HEK293 (cell line): ENCODE data around the gene KCNQ4.

Source experiments
- CTCF ChIA-PET: fragments of 350-600 bp; formaldehyde crosslinking; extraction: SDS; loops from one replicate; lab custom pipeline; 2021; ENCODE audit warnings: antibody characterized with exemption; lab: Yijun Ruan, JAX
- POLR2A ChIA-PET: fragments of 300-600 bp; formaldehyde crosslinking; extraction: SDS; loops from one replicate; lab custom pipeline; 2020; ENCODE audit warnings: antibody characterized with exemption, inconsistent platforms; lab: Yijun Ruan, JAX
- H3K27ac ChIP-seq: fragments of 200-500 bp; sonication (Bioruptor generic); 2 replicates; pipeline ENCODE4 v1.5.1; 2014; ENCODE audit warnings: low read depth, low read length, control low read depth, inconsistent platforms; ENCODE audit errors: extremely low read depth
- H3K36me3 ChIP-seq, 2 experiments: fragments of 200-500 bp in 1 of 2; sonication (Bioruptor generic) in 1 of 2; 1 replicate in 1 of 2; 2 replicates in 1 of 2; pipeline ENCODE4 v1.5.1; 2014 to 2017; ENCODE audit warnings: inconsistent platforms in 2 of 2, low read length in 2 of 2; ENCODE audit not compliant: control insufficient read depth in 2 of 2, insufficient read depth in 1 of 2
- H3K4me1 ChIP-seq: fragments of 200-500 bp; sonication (Bioruptor generic); 2 replicates; pipeline ENCODE4 v1.5.1; 2014; ENCODE audit warnings: mild to moderate bottlenecking, low read length, inconsistent platforms; ENCODE audit not compliant: control insufficient read depth, insufficient read depth
- H3K4me3 ChIP-seq: 2 replicates; pipeline ENCODE4 v1.5.1; 2011; ENCODE audit warnings: low read depth, mild to moderate bottlenecking, control low read depth, low read length, moderate library complexity
- H3K9me3 ChIP-seq: fragments of 200-500 bp; sonication (Bioruptor generic); 2 replicates; pipeline ENCODE4 v1.5.1; 2014; ENCODE audit warnings: low read depth, low read length, inconsistent platforms; ENCODE audit not compliant: control insufficient read depth, insufficient read depth
- EGR2 ChIP-seq: fragments of 450-650 bp; formaldehyde crosslinking; IDR thresholded peaks from 2 replicates; pipeline ENCODE4 v1.5.1; 2016; ENCODE audit warnings: low read depth, missing biosample characterization, missing genetic modification characterization
- ELK4 ChIP-seq: IDR thresholded peaks from 2 replicates; pipeline ENCODE4 v1.6.1; 2011; ENCODE audit warnings: mild to moderate bottlenecking, low read depth, low read length, borderline replicate concordance
- GFI1B ChIP-seq: fragments of 450-650 bp; formaldehyde crosslinking; IDR thresholded peaks from 2 replicates; pipeline ENCODE4 v1.5.1; 2016; ENCODE audit warnings: missing biosample characterization, missing genetic modification characterization
- KLF10 ChIP-seq: fragments of 450-650 bp; IDR thresholded peaks from 2 replicates; pipeline ENCODE4 v1.5.1; 2018; ENCODE audit warnings: missing biosample characterization, mild to moderate bottlenecking, missing genetic modification characterization
- OVOL3 ChIP-seq: fragments of 450-650 bp; formaldehyde crosslinking; IDR thresholded peaks from 2 replicates; pipeline ENCODE4 v1.5.1; 2016; ENCODE audit warnings: missing biosample characterization, missing genetic modification characterization
- PRDM4 ChIP-seq: fragments of 450-650 bp; formaldehyde crosslinking; IDR thresholded peaks from 2 replicates; pipeline ENCODE4 v1.5.1; 2017; ENCODE audit warnings: missing biosample characterization, missing genetic modification characterization
- SETDB1 ChIP-seq: IDR thresholded peaks from one replicate; pipeline ENCODE4 v1.6.1; 2017; ENCODE audit warnings: mild to moderate bottlenecking, low read length, moderate library complexity, mixed read lengths; ENCODE audit not compliant: insufficient read length
- YY1 ChIP-seq: fragments of 450-650 bp; formaldehyde crosslinking; IDR thresholded peaks from 2 replicates; pipeline ENCODE4 v1.5.1; 2018; ENCODE audit warnings: missing biosample characterization, missing genetic modification characterization
- ZFHX2 ChIP-seq: fragments of 450-650 bp; formaldehyde crosslinking; conservative IDR thresholded peaks from 2 replicates; pipeline ENCODE4 v1.5.1; 2016; ENCODE audit warnings: missing biosample characterization, missing genetic modification characterization
- ZNF157 ChIP-seq: fragments of 450-650 bp; formaldehyde crosslinking; IDR thresholded peaks from 2 replicates; pipeline ENCODE4 v1.5.1; 2016; ENCODE audit warnings: missing biosample characterization, missing genetic modification characterization
- ZNF184 ChIP-seq: fragments of 450-650 bp; IDR thresholded peaks from 2 replicates; pipeline ENCODE4 v1.5.1; 2018; ENCODE audit warnings: missing biosample characterization, mild to moderate bottlenecking, missing genetic modification characterization
- ZNF202 ChIP-seq: fragments of 450-650 bp; formaldehyde crosslinking; IDR thresholded peaks from 2 replicates; pipeline ENCODE4 v1.5.1; 2016; ENCODE audit warnings: missing biosample characterization, missing genetic modification characterization, borderline replicate concordance
- ZNF354C ChIP-seq: fragments of 450-650 bp; formaldehyde crosslinking; IDR thresholded peaks from 2 replicates; pipeline ENCODE4 v1.5.1; 2016; ENCODE audit warnings: missing biosample characterization, missing genetic modification characterization, low read depth, borderline replicate concordance
- ZNF366 ChIP-seq: fragments of 450-650 bp; formaldehyde crosslinking; conservative IDR thresholded peaks from 2 replicates; pipeline ENCODE4 v1.5.1; 2016; ENCODE audit warnings: missing biosample characterization, missing genetic modification characterization
- ZNF558 ChIP-seq: fragments of 450-650 bp; formaldehyde crosslinking; IDR thresholded peaks from 2 replicates; pipeline ENCODE4 v1.5.1; 2016; ENCODE audit warnings: missing biosample characterization, missing genetic modification characterization
- ZNF571 ChIP-seq: fragments of 450-650 bp; formaldehyde crosslinking; IDR thresholded peaks from 2 replicates; pipeline ENCODE4 v1.5.0; 2017; ENCODE audit warnings: missing biosample characterization, missing genetic modification characterization
- TF ChIP-seq, protein P1 (sequence below): fragments of 450-650 bp; formaldehyde crosslinking; conservative IDR thresholded peaks from 2 replicates; pipeline ENCODE4 v1.5.1; 2016; ENCODE audit warnings: low read depth, missing biosample characterization, missing genetic modification characterization

Gene KCNQ4

DNA sequence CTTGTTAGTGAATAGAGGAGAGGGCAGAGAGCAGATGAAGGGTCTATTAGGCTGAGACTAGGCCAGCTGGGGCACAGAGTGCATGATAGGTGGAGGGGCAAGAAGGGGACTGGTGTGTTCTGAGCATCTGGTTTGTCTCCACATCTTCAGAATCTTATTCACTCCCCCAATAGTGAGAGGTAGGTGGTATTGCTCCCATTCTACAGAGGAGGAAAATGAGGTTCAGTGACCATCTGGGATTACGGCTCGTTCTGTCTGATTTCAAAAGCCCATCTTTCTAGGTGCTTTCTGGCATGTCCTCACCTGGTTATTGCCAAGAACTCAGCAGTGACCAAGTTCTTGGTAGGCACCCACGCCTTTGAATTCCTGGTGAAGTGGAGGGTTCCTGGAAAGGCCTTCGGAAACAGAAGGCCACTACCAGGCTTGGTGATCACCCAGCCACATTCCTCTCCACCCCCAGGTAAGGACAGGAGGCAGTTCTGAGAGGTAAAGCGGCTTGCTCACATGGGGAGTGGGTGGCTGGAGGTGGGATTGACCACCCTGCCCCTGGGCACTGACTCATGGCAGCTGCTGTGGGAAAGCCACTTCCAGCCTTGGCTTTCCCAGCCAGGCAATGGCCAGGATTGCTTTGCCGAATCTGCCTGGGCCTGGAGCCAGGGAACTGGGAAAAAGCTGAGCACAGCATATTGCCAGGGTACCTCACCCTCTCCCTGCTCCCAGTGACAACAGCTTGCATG is 97.4 kb downstream of the KCNQ4 start:
- no peak overlapping the region for H3K4me3 ChIP-seq
- H3K27ac ChIP-seq: no peak overlapping the region
- no peaks in the 10 kb centered on the region for H3K36me3 ChIP-seq
- no peak for TF ChIP-seq OVOL3 (tag by site-specific recombination)
- peak; percentile 76 for TF ChIP-seq EGR2 (tag by site-specific recombination)
- peak; percentile 60 for TF ChIP-seq ZFHX2 (tag by site-specific recombination)
- TF ChIP-seq ZNF184: no peak
- H3K9me3 ChIP-seq: no peaks in the 10 kb centered on the region
- ChIA-PET POLR2A (no interaction called here), CTCF (no interaction called here)
- no peaks in the 10 kb centered on the region for H3K4me1 ChIP-seq

DNA sequence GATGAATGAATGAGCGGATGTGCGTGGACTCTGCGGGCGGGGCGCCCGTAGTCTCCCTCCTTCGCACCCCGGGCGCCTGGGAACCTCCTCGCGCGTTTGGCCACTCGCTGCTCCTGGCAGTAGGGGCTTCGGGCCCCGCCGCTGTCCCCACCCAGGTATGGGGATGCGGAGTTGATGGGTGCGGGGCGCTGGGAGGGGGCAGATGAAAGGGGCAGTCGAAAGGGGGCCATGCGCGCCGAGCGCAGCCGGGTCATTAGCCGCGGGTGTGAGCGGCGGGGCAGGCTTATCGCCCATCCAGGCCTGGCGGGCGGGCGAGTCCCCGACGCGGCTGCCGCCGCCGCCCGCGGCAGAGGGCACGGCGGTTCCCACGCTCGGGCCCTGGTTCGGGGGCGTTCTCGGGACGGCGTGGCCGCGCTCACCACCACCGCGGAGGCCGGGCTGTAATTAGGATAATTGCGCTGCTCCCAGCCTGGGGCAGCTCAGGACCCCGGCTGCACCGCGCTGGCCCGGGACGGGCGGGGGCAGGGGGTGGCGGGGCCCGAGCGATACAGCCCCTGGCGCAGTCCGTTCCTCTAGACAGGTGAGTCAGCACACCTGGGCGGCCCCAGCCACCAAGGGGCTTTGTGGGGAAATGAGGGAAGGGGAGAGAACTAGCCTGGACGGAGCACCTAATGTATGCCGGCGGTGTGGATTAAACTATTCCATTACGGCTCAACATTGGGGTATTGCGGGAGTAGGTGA is 100.6 kb downstream of the KCNQ4 start:
- POLR2A ChIA-PET: no interaction called here
- no peak overlapping the region for H3K27ac ChIP-seq
- no peaks in the 10 kb centered on the region for H3K4me1 ChIP-seq
- CTCF ChIA-PET: no interaction called here
- H3K36me3 ChIP-seq: no peaks in the 10 kb centered on the region
- TF ChIP-seq PRDM4 (tag by site-specific recombination) (no peak), GFI1B (tag by site-specific recombination) (no peak), SETDB1 (no peak), KLF10 (tag by site-specific recombination) (no peak), YY1 (tag by site-specific recombination) (no peak), ELK4 (no peak), ZNF202 (no peak), ZNF366 (no peak), ZNF558 (tag by site-specific recombination) (no peak), ZNF571 (tag by site-specific recombination) (no peak), ZNF157 (tag by site-specific recombination) (no peak), ZNF354C (tag by site-specific recombination) (no peak)
- TF ChIP-seq, protein P1, sequence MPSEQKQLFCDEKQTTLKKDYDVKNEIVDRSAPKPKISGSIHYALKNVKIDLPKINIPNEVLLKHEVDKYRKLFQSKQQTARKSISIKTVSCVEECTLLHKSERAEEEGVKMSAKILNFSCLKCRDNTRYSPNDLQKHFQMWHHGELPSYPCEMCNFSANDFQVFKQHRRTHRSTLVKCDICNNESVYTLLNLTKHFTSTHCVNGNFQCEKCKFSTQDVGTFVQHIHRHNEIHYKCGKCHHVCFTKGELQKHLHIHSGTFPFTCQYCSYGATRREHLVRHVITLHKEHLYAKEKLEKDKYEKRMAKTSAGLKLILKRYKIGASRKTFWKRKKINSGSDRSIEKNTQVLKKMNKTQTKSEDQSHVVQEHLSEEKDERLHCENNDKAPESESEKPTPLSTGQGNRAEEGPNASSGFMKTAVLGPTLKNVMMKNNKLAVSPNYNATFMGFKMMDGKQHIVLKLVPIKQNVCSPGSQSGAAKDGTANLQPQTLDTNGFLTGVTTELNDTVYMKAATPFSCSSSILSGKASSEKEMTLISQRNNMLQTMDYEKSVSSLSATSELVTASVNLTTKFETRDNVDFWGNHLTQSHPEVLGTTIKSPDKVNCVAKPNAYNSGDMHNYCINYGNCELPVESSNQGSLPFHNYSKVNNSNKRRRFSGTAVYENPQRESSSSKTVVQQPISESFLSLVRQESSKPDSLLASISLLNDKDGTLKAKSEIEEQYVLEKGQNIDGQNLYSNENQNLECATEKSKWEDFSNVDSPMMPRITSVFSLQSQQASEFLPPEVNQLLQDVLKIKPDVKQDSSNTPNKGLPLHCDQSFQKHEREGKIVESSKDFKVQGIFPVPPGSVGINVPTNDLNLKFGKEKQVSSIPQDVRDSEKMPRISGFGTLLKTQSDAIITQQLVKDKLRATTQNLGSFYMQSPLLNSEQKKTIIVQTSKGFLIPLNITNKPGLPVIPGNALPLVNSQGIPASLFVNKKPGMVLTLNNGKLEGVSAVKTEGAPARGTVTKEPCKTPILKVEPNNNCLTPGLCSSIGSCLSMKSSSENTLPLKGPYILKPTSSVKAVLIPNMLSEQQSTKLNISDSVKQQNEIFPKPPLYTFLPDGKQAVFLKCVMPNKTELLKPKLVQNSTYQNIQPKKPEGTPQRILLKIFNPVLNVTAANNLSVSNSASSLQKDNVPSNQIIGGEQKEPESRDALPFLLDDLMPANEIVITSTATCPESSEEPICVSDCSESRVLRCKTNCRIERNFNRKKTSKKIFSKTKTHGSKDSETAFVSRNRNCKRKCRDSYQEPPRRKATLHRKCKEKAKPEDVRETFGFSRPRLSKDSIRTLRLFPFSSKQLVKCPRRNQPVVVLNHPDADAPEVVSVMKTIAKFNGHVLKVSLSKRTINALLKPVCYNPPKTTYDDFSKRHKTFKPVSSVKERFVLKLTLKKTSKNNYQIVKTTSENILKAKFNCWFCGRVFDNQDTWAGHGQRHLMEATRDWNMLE: no peak
- H3K9me3 ChIP-seq: no peaks in the 10 kb centered on the region
- no peak overlapping the region for H3K4me3 ChIP-seq
